GM21528 (cell line): ENCODE results near the gene FBN1.

Experiments
- ATAC-seq: cut with Tn5 transposase; IDR thresholded peaks from one replicate; pipeline ENCODE4 v1.9.1; 2021; ENCODE audit warnings: mild to moderate bottlenecking, moderate library complexity; ENCODE audit not compliant: unreplicated experiment, low FRiP score

FBN1 gene

GRCh38 chr15:48625126-48625525, 20.4 kb downstream of the FBN1 start:
- no peak for ATAC-seq

- no peak for ATAC-seq
Observed at GRCh38 chr15:48624700-48625099, 20.8 kb downstream of the FBN1 start.

- no peak for ATAC-seq
Observed at GRCh38 chr15:48623456-48623855, 22.1 kb downstream of the FBN1 start.

GRCh38 chr15:48622237-48622636, 23.3 kb downstream of the FBN1 start:
- no peak for ATAC-seq

- no peak for ATAC-seq
Observed at GRCh38 chr15:48619446-48619845, 26.1 kb downstream of the FBN1 start.

- no peak for ATAC-seq
Observed at GRCh38 chr15:48617619-48618018, 27.9 kb downstream of the FBN1 start.

GRCh38 chr15:48616216-48616615, 29.3 kb downstream of the FBN1 start:
- no peak for ATAC-seq

- ATAC-seq = no peak
Observed at GRCh38 chr15:48614051-48614450, 31.5 kb downstream of the FBN1 start.

GRCh38 chr15:48609486-48609885, 36.0 kb downstream of the FBN1 start:
- no peak for ATAC-seq

GRCh38 chr15:48607846-48608245, 37.7 kb downstream of the FBN1 start:
- no peak for ATAC-seq

GRCh38 chr15:48604567-48604966, 40.9 kb downstream of the FBN1 start:
- no peak for ATAC-seq

GRCh38 chr15:48603922-48604321, 41.6 kb downstream of the FBN1 start:
- ATAC-seq = no peak

- no peak for ATAC-seq
Observed at GRCh38 chr15:48603123-48603500, 42.4 kb downstream of the FBN1 start.

- ATAC-seq = no peak
Observed at GRCh38 chr15:48602358-48603122, 43.0 kb downstream of the FBN1 start.

GRCh38 chr15:48601095-48601494, 44.4 kb downstream of the FBN1 start:
- ATAC-seq = no peak

- no peak for ATAC-seq
Observed at GRCh38 chr15:48596841-48597240, 48.7 kb downstream of the FBN1 start.

- ATAC-seq = no peak
Observed at GRCh38 chr15:48596415-48596814, 49.1 kb downstream of the FBN1 start.

- no peak for ATAC-seq
Observed at GRCh38 chr15:48595981-48596380, 49.5 kb downstream of the FBN1 start.

GRCh38 chr15:48592933-48593332, 52.6 kb downstream of the FBN1 start:
- ATAC-seq = no peak

GRCh38 chr15:48592221-48592731, 53.2 kb downstream of the FBN1 start:
- no peak for ATAC-seq

- no peak for ATAC-seq
Observed at GRCh38 chr15:48590723-48591122, 54.8 kb downstream of the FBN1 start.

GRCh38 chr15:48584812-48585563, 60.5 kb downstream of the FBN1 start:
- no peak for ATAC-seq
